Stimulated activated CD8-positive, alpha-beta memory T cell treated with anti-CD3 and anti-CD28 coated beads, Interleukin-4, amount 100 ng/mL, for 24 hours (primary cell): ENCODE data around the gene PDGFC.
"Not testable (repeated sequence)": the region's sequence is repeated elsewhere in the genome, so short reads cannot be mapped to it uniquely, and the experiment has no call there.

Source experiments
- DNase-seq: peaks from one replicate; pipeline ENCODE4 v3.0.0-alpha.2; 2020; ENCODE audit warnings: low read depth

The PDGFC gene

GRCh38 chr4:156950948-156951347, 20.7 kb downstream of the PDGFC start:
- DNase-seq, result no peak

DNA sequence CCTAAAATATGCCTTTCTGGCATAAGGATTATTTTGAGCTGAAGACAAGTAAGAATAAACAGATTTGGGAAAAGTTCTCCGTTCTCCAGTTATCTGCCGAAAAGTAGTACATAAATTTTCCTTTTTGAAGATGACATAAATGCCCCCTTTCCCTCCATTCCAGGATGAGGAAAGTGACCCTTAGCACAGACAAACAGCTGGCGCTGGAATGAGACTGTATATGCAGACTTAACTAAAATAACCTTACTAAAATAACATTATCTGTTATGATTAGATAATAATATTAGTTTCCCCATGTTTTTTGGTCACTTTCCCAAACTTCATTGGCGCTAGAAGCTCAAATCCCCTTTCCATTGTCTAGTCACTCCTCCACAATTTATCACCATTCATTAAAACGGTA, 21.5 kb downstream of the PDGFC start:
- no peak for DNase-seq

GRCh38 chr4:156949373-156949814, 22.2 kb downstream of the PDGFC start:
- DNase-seq, result no peak

DNA sequence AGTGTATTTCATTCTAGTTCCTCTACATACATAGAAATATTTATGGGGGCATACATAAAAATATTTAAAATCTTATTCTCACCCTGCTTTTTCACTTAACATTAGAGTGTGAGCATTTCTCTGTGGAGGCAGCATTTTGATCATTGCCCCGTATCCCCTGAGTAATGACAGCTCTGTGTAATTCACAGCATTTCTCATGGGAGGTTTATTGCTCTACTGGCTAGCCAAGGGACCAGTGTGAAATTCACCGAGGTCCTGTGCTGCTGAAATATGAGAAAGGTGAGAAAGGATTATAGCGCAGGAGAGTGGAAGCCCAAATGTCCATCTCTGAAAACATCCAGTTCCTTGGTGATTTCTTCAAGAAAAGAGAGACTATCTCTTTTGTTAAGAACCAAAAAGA, 22.9 kb downstream of the PDGFC start:
- no peak for DNase-seq

DNA sequence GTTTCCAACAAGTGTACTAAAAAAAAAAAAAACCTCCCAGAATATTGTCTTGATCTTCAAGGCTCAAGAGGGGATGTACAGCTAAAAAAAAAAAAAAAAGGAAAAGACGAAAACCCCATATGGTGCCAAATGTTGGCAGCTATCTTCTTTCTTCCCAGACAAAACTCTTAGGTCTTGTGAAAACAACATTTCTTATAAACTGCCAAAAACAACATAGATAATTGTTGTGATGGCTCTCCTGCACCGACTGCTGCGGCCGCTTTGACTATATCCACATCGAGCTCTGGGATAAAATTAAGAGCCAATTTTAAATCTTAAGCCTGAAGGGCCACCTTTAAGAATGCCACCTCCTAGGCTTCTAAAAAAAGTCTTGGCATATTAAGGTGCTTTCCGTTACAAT, 23.5 kb downstream of the PDGFC start:
- no peak for DNase-seq

DNA sequence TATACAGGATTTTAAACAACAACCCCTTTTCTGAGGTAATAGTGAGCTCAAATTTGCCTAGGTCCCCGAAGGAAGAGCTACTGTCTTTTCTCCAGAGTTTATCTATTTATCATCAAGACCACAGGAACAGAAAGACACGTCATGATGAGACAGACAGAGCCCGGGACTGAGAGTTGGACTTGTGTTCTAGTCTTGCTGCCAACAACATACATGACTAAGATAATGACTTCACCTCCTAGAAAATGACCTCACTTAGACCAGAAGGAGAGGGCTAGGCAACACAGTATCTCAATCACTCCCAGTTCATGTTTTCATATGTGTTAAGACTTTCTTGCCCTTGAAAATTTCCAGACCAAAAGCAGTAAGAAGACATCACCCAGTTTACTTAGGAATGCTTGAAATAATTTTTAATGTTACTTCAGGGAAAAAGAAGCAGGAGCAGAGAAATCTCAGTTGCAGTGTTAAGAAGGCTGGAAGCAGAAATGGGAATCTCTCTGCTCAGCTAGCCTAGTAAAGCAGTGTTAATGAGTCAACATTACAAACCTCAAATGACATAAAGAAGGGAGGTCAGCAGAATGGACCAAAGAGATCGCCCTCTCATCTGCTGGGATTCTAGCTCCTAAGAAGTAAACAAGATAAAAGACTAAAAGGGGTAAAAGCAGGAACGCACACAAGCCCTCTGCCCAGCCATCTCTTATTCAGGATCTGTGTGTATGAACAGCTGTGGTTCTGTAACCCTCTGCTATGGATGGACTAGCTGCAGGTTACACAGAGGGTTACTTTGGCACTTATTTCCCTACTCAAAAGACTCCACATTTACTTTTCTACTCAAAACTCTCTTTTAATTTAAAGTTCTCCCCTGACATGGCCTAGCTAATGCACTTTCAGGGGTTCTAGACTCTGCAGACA, 24.8 kb downstream of the PDGFC start:
- no peak for DNase-seq

DNA sequence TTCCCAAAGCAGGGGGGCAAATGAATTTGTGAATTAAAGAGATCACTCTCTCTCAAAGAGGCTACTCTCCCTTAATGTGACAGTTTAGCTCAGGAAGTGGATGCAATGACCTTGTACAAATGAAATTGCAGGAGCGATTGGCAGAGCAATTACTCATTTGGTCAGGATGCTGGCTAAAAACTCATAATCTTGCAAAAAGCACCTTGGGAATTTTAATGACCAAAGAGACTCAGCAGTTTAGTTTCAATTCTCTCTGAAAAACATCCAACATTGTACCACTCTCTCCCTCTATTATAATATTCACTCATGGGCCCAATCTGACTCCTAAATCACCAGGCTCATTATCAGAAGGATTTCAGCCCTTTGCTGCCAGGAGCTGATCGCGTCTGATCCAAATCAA, 26.1 kb downstream of the PDGFC start:
- DNase-seq, result no peak

DNA sequence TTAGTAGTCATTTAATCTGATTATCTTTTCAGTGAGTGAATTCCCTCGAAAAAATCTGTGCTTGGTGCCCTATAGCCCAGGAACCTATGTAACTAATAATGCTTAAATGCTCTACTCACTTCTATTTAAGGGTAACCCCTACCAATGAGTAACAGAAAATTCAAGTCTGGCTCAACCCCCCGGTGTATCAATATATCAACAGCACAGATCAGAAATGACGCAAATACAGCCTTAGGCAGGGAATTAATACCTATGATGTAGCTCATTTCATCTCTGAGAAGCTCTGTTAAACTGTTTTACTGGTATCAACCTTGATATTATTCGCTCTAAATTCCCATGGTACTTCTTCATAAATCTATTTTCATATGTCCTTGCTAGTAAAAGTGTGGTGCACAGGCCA, 28.6 kb downstream of the PDGFC start:
- DNase-seq, result no peak

DNA sequence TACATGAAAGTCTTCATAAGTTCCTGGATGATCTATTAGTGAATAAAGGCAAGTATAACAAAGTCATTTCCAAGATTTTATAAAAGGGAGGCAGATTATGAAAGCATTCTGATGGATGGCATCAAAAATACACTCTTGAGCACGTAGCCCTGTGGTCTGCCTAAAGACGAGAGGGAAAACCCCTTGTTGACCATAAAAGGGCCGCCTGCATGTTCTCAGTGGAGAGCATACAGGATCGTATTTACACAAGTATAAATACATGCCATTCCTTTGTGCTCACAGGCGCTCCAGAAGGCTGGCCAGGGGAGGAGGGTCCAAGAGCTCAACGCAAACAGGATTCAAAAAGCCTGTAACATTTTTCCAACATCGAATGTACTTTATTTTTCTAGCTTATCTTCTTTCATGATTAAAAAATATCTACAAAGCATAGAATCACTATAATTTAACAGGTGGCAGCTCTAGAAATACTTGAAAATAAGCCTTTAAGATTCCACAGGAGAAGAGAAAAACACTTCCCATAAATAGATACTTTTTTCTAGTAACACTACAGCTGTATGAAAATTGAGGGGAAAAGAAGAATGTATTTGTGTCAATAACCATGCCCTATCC, 29.6 kb downstream of the PDGFC start:
- DNase-seq, result no peak

GRCh38 chr4:156939801-156940200, 31.8 kb downstream of the PDGFC start:
- DNase-seq, result no peak

DNA sequence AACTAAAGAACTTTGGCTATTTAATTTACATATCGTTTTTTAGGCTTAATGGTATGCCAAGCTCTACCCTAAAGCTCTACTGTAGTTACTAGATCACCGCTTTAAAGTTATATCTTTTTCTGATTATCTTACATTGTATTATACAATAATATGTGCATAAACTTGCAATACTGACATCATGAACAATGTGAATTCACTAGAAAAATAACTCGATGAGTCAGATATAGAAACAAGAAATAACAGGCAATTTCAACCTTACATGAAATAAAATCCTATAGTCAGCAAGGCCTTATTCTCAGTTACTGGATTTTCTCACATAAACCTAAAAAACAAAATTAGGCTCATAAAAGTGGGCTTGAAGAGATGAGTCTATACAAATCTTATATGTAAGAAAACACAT, 32.5 kb downstream of the PDGFC start:
- no peak for DNase-seq

DNA sequence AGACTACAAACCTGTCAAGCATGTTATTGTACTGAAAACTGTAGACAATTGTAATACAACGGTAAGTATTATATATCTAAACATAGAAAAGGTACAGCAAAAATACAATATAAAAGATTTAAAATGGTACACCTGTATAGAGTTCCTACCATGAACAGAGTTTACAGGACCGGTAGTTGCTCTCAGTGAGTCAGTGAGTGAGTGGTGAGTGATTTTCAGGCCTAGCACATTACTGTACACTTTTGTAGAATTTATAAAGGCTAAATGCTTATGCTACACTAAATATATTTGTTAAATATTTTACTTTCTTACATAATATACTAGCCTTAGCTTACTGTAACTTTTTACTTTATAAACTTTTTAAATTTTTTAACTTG, 37.4 kb downstream of the PDGFC start:
- DNase-seq, result no peak

DNA sequence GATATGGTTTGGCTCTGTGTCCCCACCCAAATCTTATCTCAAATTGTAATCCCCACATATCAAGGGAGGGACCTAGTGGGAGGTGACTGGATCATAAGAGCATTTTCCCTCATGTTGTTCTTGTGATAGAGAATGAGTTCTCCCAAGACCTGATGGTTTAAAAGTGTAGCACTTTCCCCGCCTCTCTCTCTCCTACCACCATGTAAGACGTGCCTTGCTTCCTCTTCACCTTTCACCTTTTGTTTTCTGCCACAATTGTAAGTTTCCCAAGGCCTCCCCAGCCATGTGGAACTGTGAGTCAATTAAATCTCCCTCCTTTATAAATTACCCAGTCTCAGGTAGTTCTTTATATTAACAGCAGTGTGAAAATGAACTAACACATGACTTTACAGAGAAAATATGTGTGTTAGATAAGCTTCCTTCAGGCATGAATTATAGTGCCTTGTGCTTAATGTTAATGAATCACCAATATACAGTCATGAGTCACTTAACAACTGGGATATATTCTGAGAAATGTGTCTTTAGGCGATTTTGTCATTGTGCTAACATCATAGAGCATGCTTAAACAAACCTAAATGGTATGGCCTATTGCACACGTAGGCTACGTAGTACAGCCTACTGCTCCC, 37.9 kb downstream of the PDGFC start:
- DNase-seq, result no peak

- not testable (repeated sequence) for DNase-seq
Measured at GRCh38 chr4:156932360-156932759, 39.2 kb downstream of the PDGFC start.

DNA sequence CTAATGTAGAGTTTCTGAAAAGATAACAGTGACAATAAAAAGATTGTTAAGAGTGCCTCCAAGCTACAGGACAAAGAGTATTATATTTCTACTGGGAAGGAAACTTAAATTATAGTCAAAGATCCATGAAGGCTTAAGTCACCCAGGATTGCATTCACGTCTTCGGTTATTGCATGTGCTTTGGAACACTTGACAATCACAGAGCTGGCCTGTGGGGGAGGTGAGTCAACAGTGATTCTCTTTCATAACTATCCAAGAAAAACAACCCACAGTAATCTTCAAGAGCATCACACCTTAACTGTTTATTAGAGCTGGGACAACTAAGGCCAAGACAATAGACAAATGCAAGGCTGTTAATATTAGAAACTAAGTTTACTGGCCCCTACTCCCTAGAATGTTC, 40.3 kb downstream of the PDGFC start:
- DNase-seq, result no peak

DNA sequence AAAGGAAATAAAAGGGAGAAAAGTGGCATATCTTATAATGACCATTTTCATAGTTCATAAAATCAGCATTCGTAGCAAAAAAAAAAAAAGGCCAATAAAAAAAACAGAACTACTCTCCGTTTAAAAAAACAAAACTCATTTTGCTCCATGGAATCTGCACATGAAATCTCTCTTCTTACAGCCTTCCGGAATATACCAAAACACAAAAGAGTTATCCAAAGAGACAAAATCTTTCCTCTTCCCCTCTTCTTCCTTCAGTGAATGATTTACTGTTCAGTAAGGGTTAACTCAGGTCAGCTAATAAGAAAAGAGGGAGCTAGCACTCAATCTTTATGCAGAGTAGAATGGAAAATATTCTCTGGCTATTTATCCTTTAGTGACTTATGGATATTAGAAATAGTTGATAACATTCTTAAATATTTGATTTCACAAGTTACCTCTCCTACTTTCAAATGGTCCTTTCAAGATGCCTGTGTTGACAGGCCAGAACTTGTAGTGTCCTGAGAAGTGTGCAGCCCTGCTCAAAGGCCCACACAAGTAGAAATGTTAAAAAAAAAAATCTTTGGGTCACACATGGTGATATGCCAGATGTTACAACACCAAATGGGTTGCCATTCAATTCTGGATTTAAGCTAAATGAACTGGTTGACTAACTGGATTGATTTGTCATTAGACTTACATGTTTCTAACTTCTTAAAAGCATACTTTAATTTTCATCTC, 42.1 kb downstream of the PDGFC start:
- DNase-seq, result no peak

DNA sequence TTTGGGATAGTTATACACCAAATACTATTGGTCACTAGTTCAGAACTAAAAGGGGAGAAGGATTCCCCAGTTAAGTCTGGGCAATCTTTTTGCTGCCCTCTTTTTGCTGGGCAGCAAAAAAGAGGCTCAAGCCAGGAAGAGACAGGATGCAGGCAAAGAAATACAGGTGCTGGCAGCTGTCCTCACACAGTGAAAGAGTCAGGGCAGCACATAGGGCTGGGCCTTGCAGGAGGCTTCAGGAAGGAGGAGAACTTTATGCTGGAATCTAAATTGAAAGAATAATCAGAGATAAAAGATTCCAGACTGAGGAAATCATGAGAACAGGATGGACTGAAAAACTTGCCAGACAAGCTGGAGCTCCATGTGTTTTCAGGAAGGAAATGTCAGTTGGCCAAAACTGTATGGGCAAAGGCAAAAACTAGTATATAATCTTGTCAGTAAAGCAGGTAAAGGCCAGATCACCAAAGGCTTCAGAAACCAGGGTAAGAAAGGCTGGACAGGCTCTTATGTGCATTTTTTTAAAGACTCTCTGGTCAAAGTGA, 46.8 kb downstream of the PDGFC start:
- no peak for DNase-seq

GRCh38 chr4:156923525-156923924, 48.1 kb downstream of the PDGFC start:
- no peak for DNase-seq

DNA sequence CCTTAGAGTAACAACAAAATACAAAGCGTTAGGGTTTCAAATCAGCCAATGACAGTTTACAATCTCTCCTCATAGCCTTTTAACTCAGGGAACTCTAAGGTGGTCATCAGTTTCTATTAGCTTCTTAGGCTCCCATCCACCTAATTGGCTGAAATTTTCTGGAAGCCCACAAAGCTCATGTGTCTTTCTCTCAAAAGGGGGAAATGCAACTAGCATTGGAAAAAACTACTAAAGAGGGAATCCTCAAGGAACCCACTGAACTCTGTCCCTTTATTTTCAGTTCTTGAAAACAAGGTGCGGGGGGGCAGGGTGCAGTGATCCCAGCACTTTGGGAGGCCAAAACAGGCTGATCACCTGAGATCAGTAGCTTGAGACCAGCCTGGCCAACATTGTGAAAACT, 56.4 kb downstream of the PDGFC start:
- DNase-seq, result no peak

GRCh38 chr4:156913234-156913633, 58.4 kb downstream of the PDGFC start:
- DNase-seq, result no peak

GRCh38 chr4:156909010-156909409, 62.6 kb downstream of the PDGFC start:
- DNase-seq, result no peak

GRCh38 chr4:156906325-156906724, 65.3 kb downstream of the PDGFC start:
- DNase-seq, result no peak
